GM18505 (cell line): ENCODE measurements around the gene GATB.

ENCODE experiments used
- ATAC-seq: cut with Tn5 transposase; IDR thresholded peaks from one replicate; pipeline ENCODE4 v1.9.1; 2021; ENCODE audit not compliant: unreplicated experiment
- POLR2A ChIP-seq: IDR thresholded peaks from 4 replicates; pipeline ENCODE4 v1.6.1; 2011; ENCODE audit warnings: borderline replicate concordance; ENCODE audit not compliant: insufficient read depth, insufficient read length; ENCODE audit errors: extremely low read depth

The GATB gene

DNA sequence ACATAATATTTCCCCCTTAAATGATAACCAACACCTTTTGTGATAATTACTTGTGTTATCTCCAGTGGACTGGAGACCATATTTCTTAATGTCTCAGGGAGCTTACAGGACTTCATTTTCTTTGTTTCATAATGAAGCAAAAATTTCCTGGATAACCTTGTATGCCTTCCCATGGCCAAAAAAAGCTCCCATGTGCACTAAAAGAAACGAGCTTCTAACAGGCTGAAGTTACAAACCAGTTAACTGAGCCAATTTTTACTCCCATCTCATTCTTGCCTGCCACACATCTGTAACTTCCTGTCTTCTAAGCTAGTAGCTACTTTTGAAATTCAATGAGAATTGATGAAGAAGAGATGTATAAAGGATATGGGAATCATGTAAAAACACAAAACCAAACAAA, 32.8 kb downstream of the GATB start:
- TF ChIP-seq POLR2A: no peak
- no peak for ATAC-seq

DNA sequence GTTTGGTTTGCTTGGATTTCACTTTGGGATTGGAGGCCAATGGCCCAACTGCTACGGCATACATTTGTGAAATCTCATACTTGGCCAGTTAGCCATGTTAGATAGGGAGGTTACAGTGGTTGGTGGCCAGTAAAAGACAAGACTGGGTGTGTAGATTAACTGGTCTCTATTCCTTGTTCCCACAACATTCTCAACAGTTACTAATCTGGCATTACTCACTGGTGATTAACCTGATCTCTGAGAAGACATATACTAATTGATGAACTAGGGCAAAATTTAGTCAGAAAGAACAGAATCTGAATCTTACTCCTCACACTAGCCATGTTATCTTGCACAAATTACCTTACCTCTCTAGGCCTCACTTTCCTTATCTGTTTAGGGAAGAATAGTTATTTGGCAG, 33.4 kb downstream of the GATB start:
- ATAC-seq: no peak
- TF ChIP-seq POLR2A: no peak

DNA sequence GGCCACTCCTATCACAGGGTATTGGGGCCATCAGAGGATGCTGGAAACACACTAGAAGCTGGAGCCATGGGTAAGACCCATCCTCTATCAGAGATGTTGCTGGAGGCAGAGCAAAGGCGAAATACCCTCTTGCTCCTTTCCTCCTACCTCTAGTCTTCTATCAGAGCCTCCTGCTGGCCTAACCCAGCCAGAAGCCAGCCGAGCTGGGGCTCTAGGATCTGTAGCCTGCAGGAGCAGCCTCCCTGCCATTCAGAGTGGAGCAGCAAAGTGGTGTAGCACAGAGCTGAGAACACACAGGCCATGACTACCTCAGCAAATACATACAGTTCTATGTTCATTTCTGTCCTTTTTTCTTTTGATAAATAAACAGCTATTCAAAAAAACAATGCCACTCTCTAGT, 35.7 kb downstream of the GATB start:
- no peak for ATAC-seq
- TF ChIP-seq POLR2A: no peak

DNA sequence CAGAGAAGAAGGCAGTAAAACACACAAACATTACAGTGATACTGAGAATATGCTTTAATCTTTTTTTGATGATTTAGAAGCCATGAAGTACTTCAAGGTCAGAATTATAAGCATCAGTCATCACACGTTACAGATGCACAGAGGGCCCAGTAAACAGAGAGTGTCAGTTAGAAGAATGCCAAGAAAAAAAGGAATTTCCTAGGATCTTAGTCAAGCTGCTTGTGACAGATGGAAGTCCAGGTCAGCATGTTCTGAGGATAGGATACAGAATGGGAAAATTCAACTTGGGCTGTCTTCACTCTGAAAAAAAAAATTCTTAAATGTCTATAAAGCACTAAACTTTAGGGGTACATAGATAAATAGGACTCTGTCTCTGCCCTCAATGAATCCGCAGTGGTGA, 38.9 kb downstream of the GATB start:
- no peak for TF ChIP-seq POLR2A
- ATAC-seq: no peak

DNA sequence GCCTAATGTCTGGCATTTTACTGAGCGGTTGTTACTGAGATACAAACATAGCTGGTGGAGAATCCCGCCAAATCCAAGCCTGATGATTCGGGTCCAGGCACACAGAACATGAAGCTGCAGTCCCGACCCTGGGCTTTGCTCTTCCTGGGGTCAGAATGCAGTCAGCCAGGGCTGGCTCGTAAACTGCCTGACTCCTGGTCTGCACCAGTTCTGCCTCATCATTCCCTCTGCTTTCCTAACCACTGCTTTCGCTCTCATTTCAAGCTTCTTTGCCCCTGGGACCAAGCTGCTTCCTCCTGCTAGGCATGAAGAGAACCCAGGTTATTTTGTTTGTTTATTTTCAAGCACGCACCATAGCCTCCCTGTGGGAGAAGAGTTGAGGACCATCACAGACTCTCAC, 39.3 kb downstream of the GATB start:
- ATAC-seq: no peak
- no peak for TF ChIP-seq POLR2A

DNA sequence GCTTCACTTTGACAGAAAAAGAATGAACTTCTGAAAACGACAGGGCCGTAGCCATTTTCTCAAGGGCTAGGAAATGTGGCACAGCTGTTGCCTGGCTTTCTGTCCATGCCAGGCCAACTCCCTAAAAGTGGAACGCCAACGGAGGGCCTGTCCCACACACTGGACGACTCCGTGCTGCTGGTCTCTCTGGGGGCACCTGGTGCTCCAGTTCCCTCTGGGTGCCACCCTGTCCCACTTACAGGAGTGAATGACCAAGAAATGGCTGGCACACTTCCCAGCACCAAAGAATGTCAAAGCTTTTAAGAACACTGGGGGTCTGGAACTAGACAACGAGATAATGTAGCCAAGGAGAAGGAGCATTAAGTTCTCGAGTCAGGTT, 40.9 kb downstream of the GATB start:
- no peak for ATAC-seq
- TF ChIP-seq POLR2A: no peak

DNA sequence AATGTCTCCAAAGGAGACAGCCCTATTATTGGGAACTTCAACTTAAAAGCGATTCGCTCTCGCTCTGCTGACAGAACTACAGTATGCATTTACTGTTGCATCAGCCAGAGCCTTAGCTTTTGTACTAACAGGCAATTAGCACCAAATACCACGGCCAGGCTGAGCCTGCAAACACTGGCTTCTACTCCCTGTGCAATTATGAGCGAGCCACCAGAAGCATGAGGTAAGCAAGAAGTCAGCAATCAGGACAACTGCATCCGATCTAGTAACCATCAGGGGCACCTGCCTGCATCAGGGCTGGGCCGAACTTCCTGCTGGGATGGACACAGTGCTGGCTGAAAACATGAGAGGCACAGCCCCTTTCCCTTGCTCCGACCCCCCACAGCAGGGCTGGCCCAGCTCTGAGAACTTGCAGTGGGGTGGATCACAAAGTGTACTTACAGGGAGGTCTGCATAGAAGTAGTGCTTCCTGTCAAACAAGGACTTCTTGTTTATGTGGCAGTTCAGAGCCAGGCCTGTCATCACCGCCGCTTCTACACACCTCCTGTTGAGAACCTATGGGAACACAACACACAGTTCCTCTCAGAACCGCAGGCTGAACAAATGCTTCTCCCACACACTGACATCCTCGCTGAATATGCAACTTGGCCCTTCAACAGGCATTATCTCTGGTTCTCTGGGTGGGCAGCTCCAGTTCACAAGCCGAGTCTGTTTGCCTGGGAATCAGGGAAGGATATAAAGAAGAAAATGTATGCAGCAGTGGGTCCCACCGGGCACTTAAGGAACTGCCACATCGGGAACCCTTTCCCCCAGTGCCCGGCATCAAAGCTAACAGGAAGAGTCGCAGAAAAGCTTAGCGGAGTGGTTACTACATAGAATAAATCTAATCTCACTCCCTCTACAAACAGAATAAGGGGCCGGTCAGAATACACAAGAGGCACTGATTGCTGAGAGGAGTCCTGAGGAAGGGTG, 41.5 kb downstream of the GATB start:
- TF ChIP-seq POLR2A: no peak
- no peak for ATAC-seq

DNA sequence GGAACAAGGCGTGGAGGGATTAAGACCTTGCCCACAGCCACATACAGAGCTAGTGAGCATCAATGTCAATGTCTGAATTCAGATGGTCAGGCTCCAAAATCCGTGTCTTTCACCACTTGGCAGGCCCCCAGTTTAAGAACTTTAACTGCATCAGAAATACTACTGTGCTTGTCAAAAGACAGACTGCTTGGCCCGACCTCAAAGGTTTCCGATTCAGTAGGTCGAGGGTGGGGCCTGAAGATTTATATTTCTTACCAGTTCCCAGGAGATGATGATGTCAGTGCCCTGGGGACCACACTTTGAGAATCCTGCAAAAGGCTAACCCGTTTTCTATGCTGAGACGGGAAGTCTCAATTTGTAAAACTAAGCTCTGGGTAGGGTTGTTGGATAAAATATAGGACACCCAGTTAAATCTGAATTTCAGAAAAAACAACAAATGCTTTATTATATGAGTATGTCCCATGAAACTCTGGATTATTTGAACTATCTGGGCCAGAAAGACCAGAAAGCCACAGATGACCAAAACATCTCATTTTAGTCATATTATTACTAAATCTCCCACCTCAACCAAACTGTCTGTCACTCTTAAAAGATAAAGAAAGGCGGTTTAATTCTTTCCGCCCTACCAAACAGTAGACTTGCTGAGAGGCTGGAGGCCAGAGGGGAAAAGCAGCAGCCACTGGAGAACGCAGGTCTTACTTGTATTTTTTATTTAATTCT, 42.7 kb downstream of the GATB start:
- ATAC-seq: no peak
- no peak for TF ChIP-seq POLR2A

DNA sequence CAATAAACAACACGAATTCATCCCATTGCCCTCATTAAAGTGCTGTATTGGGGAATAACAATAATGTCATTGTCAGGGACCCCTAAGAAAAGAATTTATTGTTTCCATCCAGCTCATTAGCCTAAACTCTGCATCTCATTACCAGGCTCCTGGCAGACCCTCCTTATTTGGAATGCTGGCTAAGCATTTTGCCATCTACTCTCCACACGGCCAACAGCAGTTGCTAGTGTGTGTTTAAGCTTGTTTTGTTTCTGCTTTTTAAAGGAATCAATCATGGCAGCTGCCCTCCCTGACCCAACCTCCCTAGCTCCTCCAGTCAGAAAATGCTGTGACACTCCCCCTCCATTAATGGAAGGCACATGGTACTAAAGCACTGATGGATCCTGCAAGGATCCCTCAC, 43.5 kb downstream of the GATB start:
- ATAC-seq: no peak
- no peak for TF ChIP-seq POLR2A

DNA sequence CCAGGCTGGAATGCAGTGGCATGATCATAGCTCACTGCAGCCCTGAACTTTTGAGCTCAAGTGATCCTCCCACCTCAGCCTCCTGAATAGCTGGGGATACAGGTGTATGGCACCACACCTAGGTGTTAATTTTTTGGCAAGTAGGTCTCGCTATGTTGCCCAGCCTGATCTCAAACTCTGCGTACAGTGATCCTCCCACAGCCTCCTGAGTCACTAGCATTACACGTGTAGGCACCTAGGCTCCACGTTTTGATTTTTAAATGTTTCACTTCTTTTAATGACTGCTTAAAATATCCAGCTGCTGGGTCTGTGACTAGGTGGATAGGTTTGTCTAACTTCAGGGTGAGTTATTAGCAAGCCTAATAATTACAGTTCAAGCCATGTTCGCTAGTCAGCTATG, 44.5 kb downstream of the GATB start:
- no peak for TF ChIP-seq POLR2A
- no peak for ATAC-seq

DNA sequence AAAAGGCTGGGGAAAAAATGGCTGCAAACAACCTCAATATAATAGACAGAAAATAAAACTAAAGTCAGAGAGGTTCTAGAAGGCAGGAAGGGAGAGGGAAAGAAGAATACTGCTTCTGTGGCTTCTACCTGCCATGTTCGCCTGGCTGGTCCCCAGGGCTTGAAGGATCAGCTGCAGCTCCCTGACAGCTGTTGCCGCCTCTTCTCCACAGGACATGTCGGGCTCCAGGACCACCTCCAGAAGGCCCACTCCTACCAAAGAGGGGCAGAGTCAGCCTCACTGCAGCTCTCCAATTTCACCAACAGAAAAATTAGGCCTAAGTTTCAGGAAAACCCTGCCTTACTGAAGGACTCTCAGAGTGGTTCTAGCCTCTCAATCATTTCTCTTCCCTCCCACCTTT, 44.9 kb downstream of the GATB start:
- TF ChIP-seq POLR2A: no peak
- ATAC-seq: no peak

DNA sequence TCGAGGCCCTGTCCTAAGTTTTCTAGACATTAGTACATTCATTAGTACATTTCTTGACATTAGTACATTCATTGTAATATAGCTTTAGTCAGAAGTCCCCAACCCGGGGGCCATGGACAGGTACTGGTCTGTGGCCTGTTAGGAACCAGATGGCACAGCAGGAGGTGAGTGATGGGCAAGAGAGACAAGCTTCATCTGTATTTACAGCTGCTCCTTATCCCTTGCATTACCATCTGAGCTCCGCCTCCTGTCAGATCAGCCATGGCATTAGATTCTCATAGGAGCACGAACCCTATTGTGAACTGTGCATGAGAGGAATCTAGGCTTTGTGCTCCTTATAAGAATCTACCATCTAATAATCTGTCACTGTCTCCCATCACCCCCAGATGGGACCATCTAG, 48.0 kb downstream of the GATB start:
- TF ChIP-seq POLR2A: no peak
- ATAC-seq: no peak

DNA sequence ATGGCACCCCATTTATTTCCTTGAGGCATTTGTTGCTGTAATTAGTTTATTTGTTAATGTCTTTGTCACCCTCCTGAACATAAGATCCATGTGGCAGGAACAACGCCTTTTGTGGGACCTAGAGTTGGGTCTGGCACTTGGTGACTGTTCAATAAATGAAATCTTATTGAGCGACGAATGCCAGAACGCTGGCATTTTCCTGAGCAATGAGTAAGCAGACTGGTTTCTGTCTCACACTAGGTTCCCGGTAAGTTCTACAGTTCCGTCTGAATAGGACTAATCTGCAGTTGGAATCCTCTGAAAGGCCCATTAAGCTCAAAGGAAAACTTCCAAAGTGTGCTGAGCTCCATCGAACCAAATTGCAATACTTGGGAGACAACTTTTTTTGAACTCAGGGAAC, 49.2 kb downstream of the GATB start:
- TF ChIP-seq POLR2A: no peak
- ATAC-seq: no peak

DNA sequence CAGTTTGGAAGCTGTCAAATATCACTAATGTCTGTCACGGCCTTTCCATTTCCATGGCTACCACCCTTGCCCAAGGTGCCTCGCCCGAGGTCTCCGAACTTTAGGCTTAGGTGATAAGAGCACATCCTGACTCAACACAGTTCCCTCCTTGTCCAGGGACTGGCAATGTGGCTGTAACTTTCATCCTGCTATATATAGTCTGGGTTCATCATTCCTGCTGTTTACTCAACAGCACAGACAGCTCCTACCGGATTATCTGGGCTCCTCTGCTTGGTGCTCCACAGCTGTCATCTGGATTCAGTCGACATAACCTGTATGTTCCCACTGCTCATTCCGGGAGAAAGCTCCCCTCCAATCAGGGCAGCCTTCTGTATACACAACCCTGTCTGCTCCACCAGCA, 51.2 kb downstream of the GATB start:
- ATAC-seq: no peak
- no peak for TF ChIP-seq POLR2A
